AG09319 (cell line): ENCODE measurements around the gene MINDY4.

Experiments used
- DNase-seq: peaks from one replicate; pipeline ENCODE4 v3.0.0-alpha.2; 2010; ENCODE audit warnings: low read depth; ENCODE audit errors: extremely low read depth
- TF ChIP-seq, protein P1 (sequence below): IDR thresholded peaks from 2 replicates; pipeline ENCODE4 v1.5.1; 2011; ENCODE audit warnings: low read depth, mild to moderate bottlenecking, inconsistent platforms, low read length, moderate library complexity

The MINDY4 gene

DNA sequence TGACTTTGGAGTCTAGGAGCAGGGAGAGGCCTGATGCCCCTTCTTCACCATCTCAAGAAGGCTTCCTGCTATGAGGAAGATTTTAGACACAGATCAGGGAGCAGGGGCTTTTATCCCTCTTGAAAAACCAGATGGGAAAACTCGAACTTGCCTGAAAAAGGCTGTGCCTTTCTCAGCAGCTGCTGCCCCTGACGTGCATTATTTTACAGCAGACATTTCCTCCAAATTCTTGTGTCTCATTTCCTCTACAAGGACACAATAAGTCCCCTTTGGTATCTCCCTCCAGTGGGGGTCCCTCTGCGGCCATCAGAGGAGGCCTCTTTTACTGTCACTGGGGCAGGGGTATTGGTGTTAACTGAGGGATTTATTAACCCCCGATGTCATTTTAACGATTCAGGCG lies 102.4 kb downstream of the MINDY4 start:
- TF ChIP-seq, protein P1, sequence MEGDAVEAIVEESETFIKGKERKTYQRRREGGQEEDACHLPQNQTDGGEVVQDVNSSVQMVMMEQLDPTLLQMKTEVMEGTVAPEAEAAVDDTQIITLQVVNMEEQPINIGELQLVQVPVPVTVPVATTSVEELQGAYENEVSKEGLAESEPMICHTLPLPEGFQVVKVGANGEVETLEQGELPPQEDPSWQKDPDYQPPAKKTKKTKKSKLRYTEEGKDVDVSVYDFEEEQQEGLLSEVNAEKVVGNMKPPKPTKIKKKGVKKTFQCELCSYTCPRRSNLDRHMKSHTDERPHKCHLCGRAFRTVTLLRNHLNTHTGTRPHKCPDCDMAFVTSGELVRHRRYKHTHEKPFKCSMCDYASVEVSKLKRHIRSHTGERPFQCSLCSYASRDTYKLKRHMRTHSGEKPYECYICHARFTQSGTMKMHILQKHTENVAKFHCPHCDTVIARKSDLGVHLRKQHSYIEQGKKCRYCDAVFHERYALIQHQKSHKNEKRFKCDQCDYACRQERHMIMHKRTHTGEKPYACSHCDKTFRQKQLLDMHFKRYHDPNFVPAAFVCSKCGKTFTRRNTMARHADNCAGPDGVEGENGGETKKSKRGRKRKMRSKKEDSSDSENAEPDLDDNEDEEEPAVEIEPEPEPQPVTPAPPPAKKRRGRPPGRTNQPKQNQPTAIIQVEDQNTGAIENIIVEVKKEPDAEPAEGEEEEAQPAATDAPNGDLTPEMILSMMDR: no peak

DNA sequence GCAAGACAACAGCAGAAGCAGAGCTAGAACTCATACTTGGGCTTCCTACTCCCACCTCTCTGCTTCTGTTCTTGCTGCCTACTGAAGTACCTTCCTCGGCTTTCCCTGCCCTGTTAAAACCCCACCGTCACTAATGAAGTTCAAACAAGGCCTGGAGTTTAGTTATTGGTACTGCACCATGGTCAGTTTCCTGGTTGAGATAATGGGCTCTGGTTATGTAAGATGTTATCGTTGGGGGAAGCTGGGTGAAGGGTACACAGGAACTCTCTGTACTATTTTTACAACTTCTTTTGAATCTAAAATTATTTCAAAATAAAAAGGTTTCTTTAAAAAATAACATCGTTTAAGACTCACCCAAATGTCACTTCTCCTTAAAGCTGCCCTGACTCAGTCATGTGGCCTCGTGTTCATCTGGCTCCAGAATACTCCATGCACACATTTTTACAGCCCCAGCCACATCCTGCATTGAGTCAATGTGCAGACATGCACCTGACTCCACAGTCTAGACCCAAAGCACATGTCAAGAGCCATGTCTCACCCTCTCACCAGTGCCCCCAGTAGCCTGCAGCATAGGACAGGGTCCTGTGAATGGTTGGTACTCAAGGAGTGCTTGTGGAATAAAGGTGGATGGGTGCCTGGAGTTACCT lies 103.6 kb downstream of the MINDY4 start:
- DNase-seq: no peak
- TF ChIP-seq, protein P1: no peak

More for the DNA sequence above, 102.4 kb downstream of the MINDY4 start:
- no peak for DNase-seq

DNA sequence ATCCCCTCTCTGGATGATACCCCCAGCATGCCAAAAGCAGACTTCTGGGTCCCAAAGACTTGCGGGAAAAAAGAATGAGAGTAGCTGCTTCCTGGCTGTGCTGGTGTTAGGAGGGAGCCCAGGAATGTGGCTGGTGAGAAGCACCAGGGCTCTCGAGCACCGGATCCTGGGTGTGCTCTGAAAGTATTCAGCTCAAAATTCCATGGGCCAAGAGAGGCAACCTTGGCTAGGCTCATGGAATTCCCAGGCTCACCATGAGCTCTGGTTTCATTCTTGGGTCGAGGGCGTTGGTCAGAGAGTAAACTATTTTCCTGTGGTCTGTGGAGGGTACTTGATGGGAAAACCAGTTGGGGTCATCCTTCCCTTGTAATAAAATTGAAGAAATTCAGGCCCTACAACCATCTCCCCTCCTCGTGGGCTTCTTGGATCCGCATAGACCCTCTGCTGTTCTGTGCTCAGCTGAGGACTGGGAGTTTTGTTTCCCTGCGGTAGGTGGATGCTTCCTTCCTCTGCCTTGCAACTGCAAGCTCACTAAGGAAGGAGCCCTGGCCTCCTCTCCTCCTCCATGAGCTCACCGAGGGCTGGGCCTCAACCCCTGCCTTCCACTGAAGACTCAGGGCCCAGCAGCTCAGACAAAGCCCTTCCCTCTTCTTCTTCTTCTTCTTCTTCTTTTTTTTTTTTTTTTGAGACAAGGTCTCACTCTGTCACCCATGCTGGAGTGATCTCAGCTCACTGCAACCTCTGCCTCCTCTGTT lies 106.0 kb downstream of the MINDY4 start:
- no peak for DNase-seq
- TF ChIP-seq, protein P1: no peak

DNA sequence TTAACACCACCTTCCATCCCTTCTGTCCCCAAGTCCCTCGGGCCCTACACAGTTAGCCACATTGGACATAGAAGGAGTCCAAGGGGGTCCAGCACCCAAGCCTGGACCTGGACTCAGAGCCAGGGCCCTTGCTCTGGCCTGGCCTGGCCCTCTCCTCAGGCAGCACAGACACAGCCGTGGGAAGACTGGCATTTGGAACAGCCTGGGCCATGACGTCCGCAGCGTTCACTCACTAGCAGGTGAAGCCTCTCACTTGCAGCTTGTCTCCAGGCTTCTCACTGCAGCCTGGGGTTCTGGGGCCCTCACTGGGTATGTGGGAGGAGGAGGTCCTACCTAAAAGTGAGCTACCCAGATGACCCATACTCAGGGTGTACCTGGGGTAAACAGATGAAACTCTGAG lies 106.8 kb downstream of the MINDY4 start:
- DNase-seq: no peak
- TF ChIP-seq, protein P1: no peak

DNA sequence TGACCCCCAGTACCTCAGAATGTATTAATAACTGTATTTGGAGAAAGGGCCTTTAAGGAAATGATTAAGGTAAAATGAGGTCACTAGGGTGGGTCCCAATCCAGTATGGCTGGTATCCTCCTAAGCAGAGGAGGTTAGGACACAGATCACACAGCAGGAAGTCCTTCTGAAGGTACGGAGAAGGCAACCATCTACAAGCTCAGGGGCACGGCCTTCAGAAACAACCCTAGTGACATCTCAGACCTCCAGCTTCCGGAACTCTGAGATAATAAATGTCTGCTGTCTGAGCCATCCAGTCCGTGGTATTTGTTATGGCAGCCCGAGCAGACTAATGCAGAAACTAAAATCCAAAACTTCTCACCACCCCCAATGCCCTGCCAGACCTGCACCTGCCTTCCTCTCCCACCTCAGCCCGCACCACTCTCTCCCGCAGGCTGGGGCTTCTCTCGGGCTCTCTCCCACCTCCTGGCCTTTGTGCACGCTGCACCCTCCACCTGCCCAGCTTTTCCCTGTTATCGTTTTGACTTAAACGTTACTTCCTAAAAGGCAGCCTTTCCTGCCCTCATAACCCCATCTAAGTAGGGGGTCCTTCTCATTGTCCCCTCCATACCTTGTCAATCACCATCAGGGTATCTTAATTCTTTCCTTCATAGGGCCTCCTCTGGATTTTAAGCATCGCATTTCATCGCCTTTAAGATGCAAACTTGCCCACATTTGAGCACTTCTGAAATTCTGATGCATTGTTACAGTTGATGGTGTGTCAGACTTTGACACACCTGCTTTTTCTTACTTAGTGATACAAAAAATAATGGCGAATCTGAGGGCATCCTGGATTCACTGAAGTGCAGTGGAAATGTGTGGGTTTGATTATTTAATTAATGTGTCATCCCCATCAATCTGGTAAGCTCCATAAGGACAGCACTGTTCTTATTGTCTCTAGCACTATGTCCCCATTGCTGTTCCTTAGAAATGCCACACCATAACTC lies 108.2 kb downstream of the MINDY4 start:
- no peak for DNase-seq
- TF ChIP-seq, protein P1: no peak

DNA sequence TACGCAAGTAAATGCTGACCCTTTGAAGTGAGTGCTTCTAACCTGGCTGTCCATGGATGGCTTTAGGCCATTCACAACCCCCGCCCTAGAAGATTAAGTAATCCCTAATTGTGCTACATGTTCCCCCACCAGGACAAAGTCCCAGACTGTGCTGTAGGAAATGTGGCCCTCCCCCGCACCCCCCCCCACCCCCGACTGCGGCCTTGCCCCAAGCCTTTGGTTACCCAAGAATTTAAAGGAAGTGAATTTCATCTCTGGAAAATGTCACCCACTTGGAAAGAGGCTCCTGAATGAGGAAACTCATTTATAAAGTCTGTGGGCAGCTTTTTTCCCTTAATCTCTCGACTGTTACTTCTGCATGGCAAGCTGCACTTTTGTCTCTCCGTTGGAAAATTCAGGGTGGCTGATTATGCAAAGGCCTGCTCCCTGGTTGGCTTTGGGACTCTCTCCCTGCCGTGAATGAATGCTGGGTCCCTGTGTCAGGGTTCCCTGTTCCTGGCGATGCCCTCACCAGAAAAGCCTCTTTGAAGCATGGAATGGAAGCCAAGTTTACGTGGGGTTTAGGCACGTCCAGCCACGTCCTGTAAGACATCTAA lies 109.0 kb downstream of the MINDY4 start:
- TF ChIP-seq, protein P1: no peak
- no peak for DNase-seq
